H1 (cell line): ENCODE results near the gene KBTBD12. TPM values are rescaled to one million over a fixed set of nuclear protein-coding genes. Genes with fewer than 3 reads are reported as not detected.

Source experiments
- CTCF ChIA-PET: fragments of 300-600 bp; sonication (Branson Sonifier 250); formaldehyde crosslinking; loops from one replicate; lab custom pipeline; 2021; ENCODE audit not compliant: partially characterized antibody; lab: Charles Lee
- POLR2A ChIA-PET: fragments of 300-600 bp; sonication (Branson Sonifier 250); formaldehyde crosslinking; loops from one replicate; lab custom pipeline; 2021; ENCODE audit warnings: inconsistent platforms; ENCODE audit not compliant: partially characterized antibody; lab: Charles Lee
- DNase-seq, 2 experiments: peaks; one replicate each; pipeline versions ENCODE4 v3.0.0 to v3.0.0-alpha.2; 2010 to 2022; ENCODE audit warnings: low spot score in 2 of 2, low read depth in 1 of 2, mixed read lengths in 1 of 2
- FAIRE-seq: peaks from 2 replicates; lab custom pipeline; 2011; peaks lifted over from hg19 to GRCh38; lab: Jason Lieb, UNC
- H2AFZ ChIP-seq: 2 replicates; pipeline ENCODE4 v1.8.1; 2012; ENCODE audit warnings: low read length, inconsistent platforms
- H2AK5ac ChIP-seq: 2 replicates; pipeline ENCODE4 v1.6.1; 2013; ENCODE audit warnings: low read depth, low read length
- H2BK120ac ChIP-seq: replicated peaks from 2 replicates; pipeline ENCODE3; 2013; ENCODE audit warnings: low read depth, low read length, inconsistent platforms
- H2BK12ac ChIP-seq: 2 replicates; pipeline ENCODE4 v1.6.1; 2013; ENCODE audit warnings: low read depth, low read length
- H2BK15ac ChIP-seq: 2 replicates; pipeline ENCODE4 v1.6.1; 2013; ENCODE audit warnings: low read length
- H2BK20ac ChIP-seq: 2 replicates; pipeline ENCODE4 v1.6.1; 2013; ENCODE audit warnings: low read length
- H2BK5ac ChIP-seq: 2 replicates; pipeline ENCODE4 v1.6.1; 2013; ENCODE audit warnings: low read depth, low read length
- H3K14ac ChIP-seq: 2 replicates; pipeline ENCODE4 v1.6.1; 2013; ENCODE audit warnings: inconsistent platforms; ENCODE audit not compliant: insufficient read length
- H3K18ac ChIP-seq: 2 replicates; pipeline ENCODE4 v1.6.1; 2013; ENCODE audit warnings: low read length; ENCODE audit errors: extremely low read depth
- H3K23ac ChIP-seq: 2 replicates; pipeline ENCODE4 v1.6.1; 2013; ENCODE audit warnings: inconsistent platforms; ENCODE audit not compliant: insufficient read length
- H3K23me2 ChIP-seq: 2 replicates; pipeline ENCODE4 v1.6.1; 2013; ENCODE audit warnings: low read depth, low read length
- H3K27ac ChIP-seq: 2 replicates; pipeline ENCODE4 v1.6.1; 2011; ENCODE audit warnings: low read depth, low read length, inconsistent platforms
- H3K27me3 ChIP-seq, 4 experiments: replicated peaks in 1 of 4; 1 replicate in 1 of 4; 2 replicates in 3 of 4; pipeline versions ENCODE4 v1.6.1 to v1.8.1; 2011 to 2013; ENCODE audit warnings: low read length in 3 of 4, mild to moderate bottlenecking in 3 of 4, inconsistent platforms in 2 of 4, mixed read lengths in 2 of 4, moderate library complexity in 1 of 4; ENCODE audit not compliant: control insufficient read depth in 3 of 4, insufficient read depth in 3 of 4; ENCODE audit errors: extremely low read depth in 1 of 4
- H3K36me3 ChIP-seq, 4 experiments: 2 replicates each; pipeline versions ENCODE4 v1.6.1 to v1.8.1; 2011 to 2013; ENCODE audit warnings: mild to moderate bottlenecking in 4 of 4, low read length in 3 of 4, moderate library complexity in 2 of 4, control low read depth in 1 of 4, inconsistent platforms in 1 of 4; ENCODE audit not compliant: insufficient read depth in 4 of 4, control insufficient read depth in 2 of 4
- H3K4ac ChIP-seq: replicated peaks from 2 replicates; pipeline ENCODE3; 2013; ENCODE audit warnings: low read length, low read depth, mixed read lengths, inconsistent platforms; ENCODE audit not compliant: insufficient read length
- H3K4me1 ChIP-seq, 4 experiments: replicated peaks in 1 of 4; 1 replicate in 1 of 4; 2 replicates in 3 of 4; pipeline versions ENCODE4 v1.6.1 to v1.8.1; 2011 to 2013; ENCODE audit warnings: low read length in 3 of 4, inconsistent platforms in 2 of 4, mixed read lengths in 1 of 4; ENCODE audit not compliant: insufficient read depth in 4 of 4, control insufficient read depth in 3 of 4
- H3K4me2 ChIP-seq, 2 experiments: 2 replicates each; pipeline versions ENCODE4 v1.6.1 to v1.8.1; 2011 to 2013; ENCODE audit warnings: low read depth in 2 of 2, low read length in 2 of 2, control low read depth in 1 of 2, inconsistent platforms in 1 of 2, mild to moderate bottlenecking in 1 of 2; ENCODE audit not compliant: insufficient read depth in 1 of 2
- H3K4me3 ChIP-seq, 4 experiments: fragments of 200-600, 300-600 bp in 1 of 4; sonication (generic), shearing (Covaris generic), sonication (Bioruptor Twin) in 1 of 4; 2 replicates each; pipeline versions ENCODE4 v1.5.1 to v1.8.1; 2011 to 2016; ENCODE audit warnings: low read length in 4 of 4, low read depth in 3 of 4, control low read depth in 2 of 4, inconsistent platforms in 2 of 4, mild to moderate bottlenecking in 2 of 4, mixed read lengths in 1 of 4, moderate library complexity in 1 of 4; ENCODE audit not compliant: insufficient read depth in 2 of 4; ENCODE audit errors: extremely low read depth in 1 of 4
- H3K56ac ChIP-seq: replicated peaks from 2 replicates; pipeline ENCODE3; 2013; ENCODE audit warnings: low read depth, mild to moderate bottlenecking, mixed read lengths, low read length, inconsistent platforms; ENCODE audit not compliant: insufficient read length
- H3K79me1 ChIP-seq: 2 replicates; pipeline ENCODE4 v1.6.1; 2013; ENCODE audit warnings: low read depth, low read length, control low read depth
- H3K79me2 ChIP-seq, 2 experiments: 2 replicates each; pipeline versions ENCODE4 v1.6.1 to v1.8.1; 2012 to 2013; ENCODE audit warnings: low read length in 2 of 2, mild to moderate bottlenecking in 2 of 2, inconsistent platforms in 1 of 2; ENCODE audit not compliant: insufficient read depth in 2 of 2, control insufficient read depth in 1 of 2
- H3K9ac ChIP-seq, 4 experiments: replicated peaks in 1 of 4; 1 replicate in 1 of 4; 2 replicates in 3 of 4; pipeline versions ENCODE4 v1.6.1 to v1.8.1; 2011 to 2013; ENCODE audit warnings: low read depth in 3 of 4, low read length in 3 of 4, control low read depth in 2 of 4, mild to moderate bottlenecking in 2 of 4, moderate library complexity in 2 of 4, inconsistent platforms in 1 of 4; ENCODE audit errors: extremely low read depth in 1 of 4
- H3K9me3 ChIP-seq, 2 experiments: 2 replicates each; pipeline versions ENCODE4 v1.6.1 to v1.8.1; 2012 to 2013; ENCODE audit warnings: mild to moderate bottlenecking in 2 of 2, moderate library complexity in 2 of 2, control low read depth in 1 of 2, inconsistent platforms in 1 of 2, low read depth in 1 of 2, low read length in 1 of 2, mixed read lengths in 1 of 2; ENCODE audit not compliant: insufficient read depth in 2 of 2
- H4K20me1 ChIP-seq, 2 experiments: replicated peaks in 1 of 2; 2 replicates each; pipeline versions ENCODE3 to v1.8.1; 2011 to 2013; ENCODE audit warnings: inconsistent platforms in 2 of 2, low read length in 2 of 2, mild to moderate bottlenecking in 1 of 2; ENCODE audit not compliant: insufficient read depth in 2 of 2, control insufficient read depth in 1 of 2
- H4K5ac ChIP-seq: 2 replicates; pipeline ENCODE4 v1.6.1; 2013; ENCODE audit warnings: low read length, low read depth, mixed read lengths, inconsistent platforms; ENCODE audit not compliant: insufficient read length
- H4K8ac ChIP-seq: 2 replicates; pipeline ENCODE4 v1.8.0; 2013; ENCODE audit warnings: mild to moderate bottlenecking, moderate library complexity, low read length, inconsistent platforms; ENCODE audit not compliant: insufficient read depth; ENCODE audit errors: extremely low read depth
- H4K91ac ChIP-seq: replicated peaks from 2 replicates; pipeline ENCODE3; 2013; ENCODE audit warnings: low read length, mixed read lengths, inconsistent platforms; ENCODE audit not compliant: insufficient read length
- ATF2 ChIP-seq: IDR thresholded peaks from 2 replicates; pipeline ENCODE4 v1.6.1; 2012; ENCODE audit warnings: low read length, inconsistent platforms
- CBX5 ChIP-seq: fragments of 300-800, 300-1000 bp; sonication (generic); IDR thresholded peaks from 2 replicates; pipeline ENCODE4 v1.7.1; 2016; ENCODE audit warnings: antibody characterized with exemption, low read length, low read depth
- EP300 ChIP-seq, 2 experiments: IDR thresholded peaks; 1 replicate in 1 of 2; 2 replicates in 1 of 2; pipeline ENCODE4 v1.6.1; 2011 to 2012; ENCODE audit warnings: low read depth in 2 of 2, low read length in 2 of 2, mild to moderate bottlenecking in 2 of 2, borderline replicate concordance in 1 of 2, inconsistent platforms in 1 of 2, moderate library complexity in 1 of 2
- JUND ChIP-seq: IDR thresholded peaks from 2 replicates; pipeline ENCODE4 v1.6.1; 2011; ENCODE audit warnings: mild to moderate bottlenecking, improper control_type of control experiment, low read length
- POLR2A ChIP-seq, 2 experiments: IDR thresholded peaks; 1 replicate in 1 of 2; 2 replicates in 1 of 2; pipeline ENCODE4 v1.6.1; 2011; ENCODE audit warnings: low read depth in 2 of 2, low read length in 2 of 2, mild to moderate bottlenecking in 2 of 2; ENCODE audit errors: control extremely low read depth in 1 of 2
- POU5F1 ChIP-seq: IDR thresholded peaks from 2 replicates; pipeline ENCODE4 v1.6.1; 2011; ENCODE audit warnings: low read depth, mild to moderate bottlenecking, low read length, moderate library complexity
- RBBP5 ChIP-seq: IDR thresholded peaks from 2 replicates; pipeline ENCODE4 v1.7.1; 2012; ENCODE audit warnings: low read depth, mild to moderate bottlenecking, inconsistent platforms, low read length, moderate library complexity, borderline replicate concordance
- RFX5 ChIP-seq: IDR thresholded peaks from 2 replicates; pipeline ENCODE4 v1.6.1; 2011; ENCODE audit warnings: low read depth, low read length, improper control_type of control experiment, borderline replicate concordance
- SP1 ChIP-seq: IDR thresholded peaks from 2 replicates; pipeline ENCODE4 v1.6.1; 2011; ENCODE audit warnings: low read depth, low read length
- SP2 ChIP-seq: IDR thresholded peaks from 2 replicates; pipeline ENCODE4 v1.6.1; 2012; ENCODE audit warnings: mild to moderate bottlenecking, low read length, inconsistent platforms
- SRF ChIP-seq: IDR thresholded peaks from 2 replicates; pipeline ENCODE4 v1.6.1; 2011; ENCODE audit warnings: mild to moderate bottlenecking, low read depth, low read length, moderate library complexity
- TAF1 ChIP-seq: IDR thresholded peaks from 2 replicates; pipeline ENCODE4 v1.6.1; 2011; ENCODE audit warnings: mild to moderate bottlenecking, low read depth, low read length
- TEAD4 ChIP-seq: IDR thresholded peaks from 2 replicates; pipeline ENCODE4 v1.6.1; 2012; ENCODE audit warnings: low read depth, low read length, inconsistent platforms, mixed read lengths
- YY1 ChIP-seq: IDR thresholded peaks from 2 replicates; pipeline ENCODE4 v1.6.1; 2011; ENCODE audit warnings: low read depth, mild to moderate bottlenecking, low read length
- WGBS, 2 experiments: shearing (Covaris generic) in 1 of 2; methylation state at CpG; one replicate each; pipeline versions ENCODE4 v1.1.6 to v1.1.7; 2013 to 2015; ENCODE audit warnings: low lambda C conversion rate in 2 of 2, mixed read lengths in 2 of 2, inconsistent platforms in 1 of 2, low coverage in 1 of 2, missing lambda C conversion rate in 1 of 2; ENCODE audit not compliant: insufficient replicate concordance in 2 of 2, insufficient coverage in 1 of 2, insufficient read length in 1 of 2; ENCODE audit errors: extremely low coverage in 1 of 2, missing lambda C conversion rate in 1 of 2; 5-methylcytosine and 5-hydroxymethylcytosine counted together
- polyA plus RNA-seq, 7 experiments: library from polyadenylated mRNA; depleted of rRNA in 3 of 7; stranded (reverse) in 5 of 7; unstranded in 2 of 7; fragments of >200 nt in 5 of 7; fragments of 200-250 nt in 2 of 7; gene quantifications; 1 replicate in 5 of 7; 2 replicates in 1 of 7; 4 replicates in 1 of 7; pipeline versions ENCODE4 v1.2.1 to v1.2.3, GENCODE V29; 2011 to 2013; ENCODE audit warnings: missing spikeins in 2 of 7, mixed read lengths in 2 of 7
- total RNA-seq: library from RNA; stranded (reverse); fragmentation: NEBNext Ultra II Directional; extraction: Animal tissue kit (Norgen Biotek cat#: 25700); gene quantifications from 2 replicates; pipeline ENCODE4 v1.2.1, GENCODE V29; 2021

Gene KBTBD12
- total and polyA plus RNA-seq, 2 of the 8 experiments (the other 6 are each of a cell fraction or from before 2014, with no cell fraction given) = 0.33 to 0.63 TPM

DNA sequence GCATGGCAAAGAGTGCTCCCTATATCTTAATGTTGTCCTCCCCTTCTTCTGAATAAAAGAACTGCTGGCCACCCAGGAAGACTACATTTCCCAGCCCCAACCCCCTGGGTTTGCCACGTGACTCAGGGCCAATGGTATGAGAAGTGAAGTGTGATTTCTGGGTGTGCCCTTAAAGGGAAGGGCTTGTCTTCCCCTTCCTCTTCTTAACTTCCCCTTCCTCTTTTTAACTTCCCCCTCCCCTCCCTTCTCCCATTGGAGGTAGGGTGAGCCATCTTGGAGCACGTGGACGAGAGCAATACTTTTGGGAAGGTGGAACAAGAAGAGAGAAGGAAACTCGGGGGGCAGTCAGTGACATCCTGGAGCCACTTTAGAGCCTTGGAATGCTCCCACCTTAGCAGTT is 6.8 kb upstream of the KBTBD12 start:
- Histone ChIP-seq H3K56ac (no peak overlapping the region), H3K14ac (no peak overlapping the region), H3K36me3 (no peaks in the 10 kb centered on the region), H4K20me1 (no peaks in the 10 kb centered on the region), H3K79me2 (no peaks in the 10 kb centered on the region), H2BK15ac (no peak overlapping the region), H3K79me1 (no peaks in the 10 kb centered on the region), H3K9me3 (no peaks in the 10 kb centered on the region), H4K5ac (no peak overlapping the region), H2AK5ac (no peak overlapping the region), H3K23me2 (no peaks in the 10 kb centered on the region), H3K4me3 (no peak overlapping the region), H3K4me1 (no peaks in the 10 kb centered on the region), H3K4ac (no peak overlapping the region), H2BK20ac (no peak overlapping the region), H3K23ac (no peak overlapping the region), H4K8ac (no peak overlapping the region), H2BK5ac (no peak overlapping the region), H3K27ac (no peak overlapping the region), H2AFZ (no peak overlapping the region), H3K18ac (no peak overlapping the region), H3K4me2 (no peak overlapping the region), H4K91ac (no peak overlapping the region), H2BK12ac (no peak overlapping the region), H2BK120ac (no peak overlapping the region), H3K9ac (no peak overlapping the region), H3K27me3 (no peaks in the 10 kb centered on the region)
- DNase-seq (no peak), FAIRE-seq (no peak)
- ChIA-PET CTCF (no interaction called here), POLR2A (no interaction called here)
- 93% methylated on average over 4 of the region's 4 CpGs; no CpG with 5 or more reads in 1 of the 2 experiments for WGBS, 2 experiments
- no peak for TF ChIP-seq SP1
- no peak for TF ChIP-seq TEAD4
- no peak for TF ChIP-seq SRF
- TF ChIP-seq RFX5 = no peak
- no peak for TF ChIP-seq SP2
- no peak for TF ChIP-seq EP300 (IDR thresholded peaks at IDR 0.05; ENCODE audit: borderline replicate concordance in 1 of 2, low read depth in 2 of 2, low read length in 2 of 2)
- no peak for TF ChIP-seq RBBP5
- no peak for TF ChIP-seq POLR2A (IDR thresholded peaks at IDR 0.05; ENCODE audit: control extremely low read depth in 1 of 2, low read depth in 2 of 2, low read length in 2 of 2)
- no peak for TF ChIP-seq ATF2
- no peak for TF ChIP-seq CBX5
- TF ChIP-seq POU5F1 = no peak
- TF ChIP-seq YY1 = no peak
- no peak for TF ChIP-seq TAF1
- TF ChIP-seq JUND = no peak
